ENCODE measurements around the gene ENPP1. TPM values are rescaled to one million over a fixed set of nuclear protein-coding genes. Genes with fewer than 3 reads are reported as not detected.

The ENPP1 gene
- total and polyA plus RNA-seq, 2 of the 4 experiments (the other 2 are of a cell fraction) = 10.9 to 38.9 TPM

DNA sequence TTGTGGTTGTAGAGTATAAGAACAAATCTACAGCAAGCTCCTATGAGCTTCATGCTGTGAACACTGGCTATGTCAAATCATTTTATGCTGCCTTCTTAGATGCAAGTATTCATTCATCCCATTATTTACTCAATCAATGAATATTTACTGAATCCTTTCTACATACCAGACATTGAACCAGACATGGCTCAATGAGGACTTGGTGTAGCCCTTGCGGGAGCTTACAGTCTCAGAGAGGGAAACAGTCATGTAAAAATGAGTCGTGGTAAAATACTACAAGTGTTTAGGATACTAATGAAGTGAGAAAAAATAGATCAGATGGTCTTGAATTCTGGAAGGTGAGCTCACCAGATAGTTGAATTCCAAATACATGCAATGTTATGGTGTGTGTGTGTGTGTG, 44.8 kb upstream of the ENPP1 start:
- ATAC-seq (ENCODE audit: low read depth) (peak; percentile 15; the same call in 1 of the 2 replicates), DNase-seq (peak; percentile 31)
- Histone ChIP-seq H4K20me1 (ENCODE audit: insufficient read depth, low read length) (no peaks in the 10 kb centered on the region), H4K5ac (ENCODE audit: low read depth, low read length) (no peak overlapping the region), H4K8ac (ENCODE audit: low read depth in 2 of 2, low read length in 2 of 2) (no peak overlapping the region), H3K4me2 (ENCODE audit: low read depth, low read length) (no peak overlapping the region), H3K18ac (ENCODE audit: low read depth, low read length) (peak overlapping the region; percentile 45; the same call in 1 of the 2 replicates), H3K27me3 (ENCODE audit: control insufficient read depth, insufficient read depth, low read length) (no peaks in the 10 kb centered on the region), H3K79me1 (ENCODE audit: low read depth in 1 of 2, low read length in 2 of 2) (no peaks in the 10 kb centered on the region), H4K91ac (ENCODE audit: insufficient read depth, low read depth, low read length) (no peak overlapping the region), H3K4ac (ENCODE audit: low read depth, low read length) (peak overlapping the region; percentile 30; the same call in 1 of the 2 replicates), H2BK15ac (ENCODE audit: low read depth, low read length) (peak overlapping the region; percentile 45; the same call in 1 of the 3 replicates), H3K4me1 (ENCODE audit: control insufficient read depth, insufficient read depth, low read length) (peaks cover 8% of the 10 kb centered on the region; the same call in 1 of the 2 replicates), H2BK120ac (ENCODE audit: low read depth, low read length) (peak overlapping the region; percentile 36; the same call in 1 of the 2 replicates), H3K36me3 (ENCODE audit: control insufficient read depth, insufficient read depth, low read length) (no peaks in the 10 kb centered on the region), H3K9ac (ENCODE audit: low read depth, low read length) (no peak overlapping the region), H2AK5ac (ENCODE audit: low read depth, low read length) (peak overlapping the region; percentile 81; the same call in 1 of the 2 replicates), H2BK5ac (ENCODE audit: low read depth, low read length, poor library complexity, severe bottlenecking) (peak overlapping the region; percentile 33), H3K4me3 (ENCODE audit: insufficient read depth, low read depth, low read length) (no peak overlapping the region), H2AK9ac (replicated peaks; ENCODE audit: low read depth, low read length, poor library complexity) (no peak overlapping the region), H3K9me3 (ENCODE audit: control insufficient read depth, insufficient read depth, low read length) (no peaks in the 10 kb centered on the region), H3K23ac (ENCODE audit: low read depth, low read length) (no peak overlapping the region), H2BK20ac (ENCODE audit: low read depth, low read length) (peak overlapping the region; percentile 32; the same call in 1 of the 2 replicates), H2AFZ (replicated peaks; ENCODE audit: low read length, poor library complexity) (no peak overlapping the region), H3K14ac (replicated peaks; ENCODE audit: low read depth, low read length) (no peak overlapping the region), H3K9me1 (ENCODE audit: insufficient read depth, low read length) (no peaks in the 10 kb centered on the region; the same call in 1 of the 2 replicates), H3K27ac (ENCODE audit: insufficient read depth, low read length) (no peak overlapping the region), H3K56ac (ENCODE audit: extremely low read depth, insufficient read depth, low read length) (no peak overlapping the region)
- no TSS peak for BruUV-seq (replicated peaks)
- no CpG with 5 or more reads among the region's 2 CpGs for WGBS, 2 experiments (ENCODE audit: extremely low coverage in 2 of 2, insufficient read length in 1 of 2)
- in situ Hi-C loops (cut with MboI; ENCODE audit: low sequenced_read_pairs) (no loop called here), intact Hi-C loops (cut with micrococcal nuclease) (no loop called here), dilution Hi-C loops (cut with HindIII; ENCODE audit: low sequenced_read_pairs, unreplicated experiment) (no loop called here)
- POLR2A ChIA-PET (ENCODE audit: unreplicated experiment) = no interaction called here
- TF ChIP-seq RAD21 (IDR thresholded peaks at IDR 0.05; ENCODE audit: low read length) (no peak), MXI1 (IDR thresholded peaks at IDR 0.05; ENCODE audit: borderline replicate concordance, low read depth, low read length) (no peak), RFX5 (IDR thresholded peaks at IDR 0.05; ENCODE audit: low read depth, low read length) (no peak), NFE2L2 (IDR thresholded peaks at IDR 0.05; ENCODE audit: low read depth, low read length) (no peak), CEBPB (IDR thresholded peaks at IDR 0.05; ENCODE audit: low read depth, low read length) (no peak), POLR2A (IDR thresholded peaks at IDR 0.05; ENCODE audit: low read depth, low read length) (no peak), BHLHE40 (IDR thresholded peaks at IDR 0.05; ENCODE audit: low read depth, low read length) (no peak), FOS (IDR thresholded peaks at IDR 0.05; ENCODE audit: low read depth, low read length) (no peak), MAZ (IDR thresholded peaks at IDR 0.05; ENCODE audit: borderline replicate concordance, low read depth, low read length) (no peak)
- CTCF ChIA-PET = interaction anchor here (1.0 to 1.3 kb wide), 2 partner anchors 29 to 147 kb away, joined by 3 read pairs; no protein-coding TSS in a partner anchor

All from IMR-90 (cell line).